GM13977 (cell line): ENCODE results near the gene GPR183.

ENCODE experiments used
- DNase-seq: peaks from one replicate; pipeline ENCODE4 v3.0.0; 2012; ENCODE audit warnings: low spot score
- in situ Hi-C: fragments of 300-500 bp; cut with MboI; formaldehyde crosslinking; loops from one replicate; pipeline ENCODE4 v1.12.0; 2022; ENCODE audit warnings: low sequenced_read_pairs, low pct_unique_long_range_greater_than_20kb, mixed read lengths, inconsistent platforms; ENCODE audit not compliant: unreplicated experiment
- TF ChIP-seq, protein P1 (sequence below): IDR thresholded peaks from 2 replicates; pipeline ENCODE4 v1.5.1; 2012; ENCODE audit warnings: mild to moderate bottlenecking, control low read depth; ENCODE audit not compliant: insufficient read depth; ENCODE audit errors: extremely low read depth, missing control alignments

Gene GPR183

DNA sequence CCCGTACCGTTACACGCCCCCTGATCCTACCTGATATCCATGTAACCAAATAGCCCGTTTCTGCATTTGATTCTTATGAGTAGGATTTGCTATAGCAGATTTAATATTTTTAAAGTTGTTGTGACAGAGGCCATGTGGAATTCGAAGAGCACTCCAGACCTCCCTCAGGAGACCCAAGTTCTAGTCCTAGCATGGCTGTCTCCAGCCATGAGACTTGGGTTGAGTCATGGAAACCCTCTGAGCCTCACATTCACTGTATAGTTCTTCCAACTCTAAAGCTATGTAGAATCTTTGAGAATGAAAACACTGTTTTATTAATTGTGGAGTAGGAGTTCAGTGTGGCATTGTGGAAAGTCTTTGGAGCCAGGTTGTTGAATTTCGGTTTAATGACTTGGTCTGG lies 8.0 kb upstream of the GPR183 start:
- in situ Hi-C loops, result no loop called here
- TF ChIP-seq, protein P1, sequence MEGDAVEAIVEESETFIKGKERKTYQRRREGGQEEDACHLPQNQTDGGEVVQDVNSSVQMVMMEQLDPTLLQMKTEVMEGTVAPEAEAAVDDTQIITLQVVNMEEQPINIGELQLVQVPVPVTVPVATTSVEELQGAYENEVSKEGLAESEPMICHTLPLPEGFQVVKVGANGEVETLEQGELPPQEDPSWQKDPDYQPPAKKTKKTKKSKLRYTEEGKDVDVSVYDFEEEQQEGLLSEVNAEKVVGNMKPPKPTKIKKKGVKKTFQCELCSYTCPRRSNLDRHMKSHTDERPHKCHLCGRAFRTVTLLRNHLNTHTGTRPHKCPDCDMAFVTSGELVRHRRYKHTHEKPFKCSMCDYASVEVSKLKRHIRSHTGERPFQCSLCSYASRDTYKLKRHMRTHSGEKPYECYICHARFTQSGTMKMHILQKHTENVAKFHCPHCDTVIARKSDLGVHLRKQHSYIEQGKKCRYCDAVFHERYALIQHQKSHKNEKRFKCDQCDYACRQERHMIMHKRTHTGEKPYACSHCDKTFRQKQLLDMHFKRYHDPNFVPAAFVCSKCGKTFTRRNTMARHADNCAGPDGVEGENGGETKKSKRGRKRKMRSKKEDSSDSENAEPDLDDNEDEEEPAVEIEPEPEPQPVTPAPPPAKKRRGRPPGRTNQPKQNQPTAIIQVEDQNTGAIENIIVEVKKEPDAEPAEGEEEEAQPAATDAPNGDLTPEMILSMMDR, result no peak
- DNase-seq, result no peak

DNA sequence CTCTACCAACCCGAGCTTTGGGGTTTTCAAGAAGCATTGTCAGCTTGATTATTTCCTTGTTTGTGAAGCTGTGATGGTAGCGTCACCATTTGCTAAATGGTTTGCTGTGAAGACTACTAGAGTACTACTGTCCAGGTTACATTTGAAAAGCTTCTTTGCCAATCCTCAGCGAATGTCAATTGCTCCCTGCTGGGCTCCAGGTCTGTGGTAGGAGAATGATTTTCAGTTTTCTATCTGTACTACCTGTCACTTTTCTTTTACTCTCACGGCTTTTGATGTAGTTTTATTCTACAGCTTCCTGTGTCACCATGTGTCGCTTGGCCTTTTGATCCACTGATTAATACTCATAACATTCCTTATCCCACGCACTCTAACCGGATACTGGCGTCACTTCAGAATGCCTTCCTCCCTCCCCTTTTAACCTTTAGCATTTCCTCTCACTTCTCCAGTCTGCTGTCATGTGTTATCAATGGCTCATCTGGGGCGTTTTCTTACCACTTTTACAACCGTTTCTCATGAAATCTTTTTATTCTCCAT lies 7.5 kb upstream of the GPR183 start:
- DNase-seq, result no peak
- TF ChIP-seq, protein P1, result no peak
- in situ Hi-C loops, result no loop called here

DNA sequence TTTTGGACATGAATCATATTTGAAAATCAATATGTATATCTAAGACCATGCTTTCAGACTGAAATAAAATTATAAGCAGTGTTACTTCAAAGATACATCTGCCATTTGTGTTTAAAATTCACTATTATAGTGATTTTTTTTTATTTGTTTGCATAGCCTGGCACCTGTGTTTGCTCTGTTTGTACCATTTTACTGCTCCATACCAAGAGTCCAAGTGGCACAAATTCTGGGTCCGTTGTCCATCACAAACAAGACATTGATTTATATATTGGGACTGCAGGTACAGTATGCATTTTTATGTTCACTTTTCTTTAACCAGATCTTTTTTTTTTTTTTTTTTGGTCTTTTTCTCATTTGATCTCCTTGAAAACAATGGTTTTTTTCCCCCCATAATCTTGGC lies 6.7 kb upstream of the GPR183 start:
- in situ Hi-C loops, result no loop called here
- no peak for DNase-seq
- TF ChIP-seq, protein P1, result no peak

DNA sequence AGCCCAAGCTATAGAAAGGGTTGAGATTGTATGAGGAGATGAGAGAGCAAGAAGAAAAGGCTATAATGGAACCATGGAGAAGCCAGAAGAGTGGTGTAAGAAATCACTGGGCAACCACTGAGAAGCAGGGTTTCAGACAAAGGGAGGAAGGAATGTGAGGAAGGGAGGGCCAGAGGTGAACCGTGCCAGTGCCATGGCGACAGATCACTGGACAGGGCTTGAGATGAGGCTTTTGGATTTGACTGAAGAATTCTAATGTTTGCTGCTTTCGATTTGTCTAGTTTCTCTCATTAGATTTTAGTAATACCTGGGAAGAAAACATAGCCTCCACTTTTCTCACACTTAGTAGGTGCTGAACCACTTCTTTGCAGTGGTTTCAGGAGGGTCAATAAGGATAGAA lies 6.3 kb upstream of the GPR183 start:
- DNase-seq, result no peak
- TF ChIP-seq, protein P1, result no peak
- in situ Hi-C loops, result no loop called here

DNA sequence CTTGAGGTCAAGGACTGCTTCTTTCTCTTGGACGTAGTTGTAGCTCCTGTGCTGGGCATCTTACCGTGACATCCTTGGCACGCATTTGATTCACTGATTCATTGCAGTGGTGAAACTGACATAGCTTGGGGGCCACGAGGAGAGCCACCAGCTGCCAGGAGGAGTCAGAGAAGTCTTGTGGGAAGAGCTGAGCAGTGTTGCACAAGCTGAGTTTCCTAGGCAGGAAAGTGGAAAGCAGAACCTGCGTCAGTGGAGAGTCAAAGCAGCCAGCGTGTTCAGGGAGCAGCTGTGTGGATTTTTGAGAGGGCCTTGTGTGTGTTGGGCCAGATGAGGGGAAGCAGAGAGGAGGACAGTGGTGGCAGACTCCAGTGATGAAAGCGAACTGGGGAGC lies 5.3 kb upstream of the GPR183 start:
- TF ChIP-seq, protein P1, result no peak
- in situ Hi-C loops, result no loop called here
- no peak for DNase-seq

DNA sequence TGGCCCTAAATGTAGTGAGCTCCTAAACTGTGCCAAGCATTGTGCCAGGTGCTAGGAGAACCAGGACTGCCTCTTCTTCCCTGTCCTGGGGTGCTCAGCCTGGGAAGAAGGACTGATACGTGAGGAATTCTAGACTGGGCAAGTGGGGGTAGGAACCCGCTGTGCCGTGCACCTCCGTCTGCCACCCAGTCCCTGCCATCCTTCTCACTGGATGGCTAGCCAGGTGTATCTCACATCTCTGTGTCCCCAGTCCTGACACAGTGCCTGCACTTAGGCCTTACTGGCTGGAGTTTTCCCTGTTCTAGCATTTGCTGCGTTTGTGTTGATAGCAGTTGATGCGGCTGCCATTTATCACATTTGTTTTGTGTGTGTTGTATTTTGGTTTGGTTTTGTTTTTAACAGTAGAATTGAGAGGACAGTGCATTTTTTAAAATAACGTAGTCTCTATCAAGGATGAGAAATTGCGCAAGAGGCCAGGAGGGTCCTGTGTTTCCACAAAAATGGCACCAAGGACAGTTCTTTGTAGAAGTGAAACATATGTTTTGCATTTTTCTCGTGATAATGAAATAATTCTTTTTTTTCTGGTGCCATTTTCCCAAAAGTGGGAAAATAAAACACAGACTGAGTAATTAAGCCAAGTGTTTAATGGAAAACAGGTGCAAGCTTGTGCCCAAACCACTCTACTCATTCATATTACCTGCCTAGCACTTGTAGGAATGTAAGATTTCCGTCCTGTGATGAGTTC lies 4.7 kb upstream of the GPR183 start:
- in situ Hi-C loops, result no loop called here
- TF ChIP-seq, protein P1, result no peak
- DNase-seq, result no peak
